Adipocyte (in vitro differentiated cells): ENCODE measurements around the gene MAST4.

Experiments
- DNase-seq: peaks from one replicate; pipeline ENCODE4 v3.0.0-alpha.2; 2015; ENCODE audit warnings: low read depth
- H3K27me3 ChIP-seq: replicated peaks from 2 replicates; pipeline ENCODE4 v1.7.0; 2013; ENCODE audit warnings: mild to moderate bottlenecking, low read length, moderate library complexity; ENCODE audit not compliant: control insufficient read depth, insufficient read depth
- H3K36me3 ChIP-seq: 2 replicates; pipeline ENCODE4 v1.7.0; 2013; ENCODE audit warnings: low read length, mild to moderate bottlenecking, moderate library complexity; ENCODE audit not compliant: control insufficient read depth, insufficient read depth, severe bottlenecking
- H3K4me1 ChIP-seq: 2 replicates; pipeline ENCODE4 v1.7.0; 2013; ENCODE audit warnings: mild to moderate bottlenecking, low read length, moderate library complexity; ENCODE audit not compliant: control insufficient read depth, insufficient read depth
- H3K4me3 ChIP-seq: 2 replicates; pipeline ENCODE4 v1.7.0; 2013; ENCODE audit warnings: mild to moderate bottlenecking, low read length, moderate library complexity
- H3K9ac ChIP-seq: 2 replicates; pipeline ENCODE4 v1.7.0; 2013; ENCODE audit warnings: mild to moderate bottlenecking, low read length, moderate library complexity
- H3K9me3 ChIP-seq: 2 replicates; pipeline ENCODE4 v1.7.0; 2013; ENCODE audit warnings: mild to moderate bottlenecking, low read length, moderate library complexity; ENCODE audit not compliant: control insufficient read depth

The MAST4 gene

GRCh38 chr5:66987949-66988838, 392.0 kb downstream of the MAST4 start:
- H3K4me3 ChIP-seq = no peak overlapping the region
- no peaks in the 10 kb centered on the region for H3K9me3 ChIP-seq
- H3K4me1 ChIP-seq = peaks cover 11% of the 10 kb centered on the region
- H3K9ac ChIP-seq = no peak overlapping the region
- DNase-seq = peak; percentile 75
- H3K36me3 ChIP-seq = no peaks in the 10 kb centered on the region
- no peaks in the 10 kb centered on the region for H3K27me3 ChIP-seq

- no peak overlapping the region for H3K4me3 ChIP-seq
- H3K36me3 ChIP-seq = no peaks in the 10 kb centered on the region
- H3K4me1 ChIP-seq = peaks cover 11% of the 10 kb centered on the region
- no peaks in the 10 kb centered on the region for H3K9me3 ChIP-seq
- H3K27me3 ChIP-seq = no peaks in the 10 kb centered on the region
- DNase-seq = peak; percentile 40
- H3K9ac ChIP-seq = no peak overlapping the region
These were observed 393.1 kb downstream of the MAST4 start for GRCh38 chr5:66989286-66989685.

GRCh38 chr5:66989781-66990180, 393.6 kb downstream of the MAST4 start:
- Histone ChIP-seq H3K9me3 (no peaks in the 10 kb centered on the region), H3K27me3 (no peaks in the 10 kb centered on the region), H3K4me3 (no peak overlapping the region), H3K4me1 (peaks cover 11% of the 10 kb centered on the region), H3K9ac (no peak overlapping the region), H3K36me3 (no peaks in the 10 kb centered on the region)
- DNase-seq = no peak

GRCh38 chr5:66991746-66992145, 395.6 kb downstream of the MAST4 start:
- no peaks in the 10 kb centered on the region for H3K36me3 ChIP-seq
- H3K9ac ChIP-seq = no peak overlapping the region
- H3K27me3 ChIP-seq = no peaks in the 10 kb centered on the region
- peaks cover 11% of the 10 kb centered on the region for H3K4me1 ChIP-seq
- no peak for DNase-seq
- H3K4me3 ChIP-seq = no peak overlapping the region
- H3K9me3 ChIP-seq = no peaks in the 10 kb centered on the region

GRCh38 chr5:66992547-66992946, 396.4 kb downstream of the MAST4 start:
- no peak overlapping the region for H3K9ac ChIP-seq
- H3K36me3 ChIP-seq = no peaks in the 10 kb centered on the region
- no peaks in the 10 kb centered on the region for H3K27me3 ChIP-seq
- DNase-seq = peak; percentile 29
- H3K4me3 ChIP-seq = no peak overlapping the region
- peaks cover 11% of the 10 kb centered on the region for H3K4me1 ChIP-seq
- H3K9me3 ChIP-seq = no peaks in the 10 kb centered on the region

GRCh38 chr5:66993448-66993847, 397.3 kb downstream of the MAST4 start:
- H3K9me3 ChIP-seq = no peaks in the 10 kb centered on the region
- H3K36me3 ChIP-seq = no peaks in the 10 kb centered on the region
- peaks cover 8% of the 10 kb centered on the region for H3K4me1 ChIP-seq
- H3K9ac ChIP-seq = no peak overlapping the region
- DNase-seq = no peak
- H3K4me3 ChIP-seq = no peak overlapping the region
- H3K27me3 ChIP-seq = no peaks in the 10 kb centered on the region

GRCh38 chr5:66993882-66994281, 397.7 kb downstream of the MAST4 start:
- Histone ChIP-seq H3K9me3 (no peaks in the 10 kb centered on the region), H3K36me3 (no peaks in the 10 kb centered on the region), H3K4me3 (no peak overlapping the region), H3K9ac (no peak overlapping the region), H3K4me1 (peaks cover 8% of the 10 kb centered on the region), H3K27me3 (no peaks in the 10 kb centered on the region)
- no peak for DNase-seq

- H3K4me1 ChIP-seq = peaks cover 8% of the 10 kb centered on the region
- no peaks in the 10 kb centered on the region for H3K27me3 ChIP-seq
- H3K9me3 ChIP-seq = no peaks in the 10 kb centered on the region
- no peak overlapping the region for H3K9ac ChIP-seq
- H3K4me3 ChIP-seq = no peak overlapping the region
- DNase-seq = no peak
- H3K36me3 ChIP-seq = no peaks in the 10 kb centered on the region
These were observed 398.6 kb downstream of the MAST4 start for GRCh38 chr5:66994790-66995189.

GRCh38 chr5:67000794-67001475, 404.7 kb downstream of the MAST4 start:
- Histone ChIP-seq H3K36me3 (no peaks in the 10 kb centered on the region), H3K27me3 (no peaks in the 10 kb centered on the region), H3K9ac (no peak overlapping the region)

GRCh38 chr5:67002832-67003684, 406.9 kb downstream of the MAST4 start:
- Histone ChIP-seq H3K4me1 (peaks cover 43% of the 10 kb centered on the region), H3K4me3 (peak overlapping the region; percentile 87), H3K9me3 (no peaks in the 10 kb centered on the region), H3K36me3 (no peaks in the 10 kb centered on the region), H3K9ac (peak overlapping the region; percentile 95), H3K27me3 (no peaks in the 10 kb centered on the region)
- DNase-seq = peak; percentile 38

More at GRCh38 chr5:67000794-67001475, 404.7 kb downstream of the MAST4 start:
- Histone ChIP-seq H3K9me3 (no peaks in the 10 kb centered on the region), H3K4me1 (peaks cover 31% of the 10 kb centered on the region), H3K4me3 (no peak overlapping the region)
- no peak for DNase-seq

- no peak for DNase-seq
- H3K27me3 ChIP-seq = no peaks in the 10 kb centered on the region
- H3K9me3 ChIP-seq = no peaks in the 10 kb centered on the region
- H3K36me3 ChIP-seq = no peaks in the 10 kb centered on the region
- peak overlapping the region; percentile 95 for H3K9ac ChIP-seq
- peaks cover 43% of the 10 kb centered on the region for H3K4me1 ChIP-seq
- peak overlapping the region; percentile 87 for H3K4me3 ChIP-seq
These were observed 407.4 kb downstream of the MAST4 start for GRCh38 chr5:67003685-67003934.
